Endometrium (tissue), 2 donors: ENCODE measurements around the gene FBXO28.

Experiments used
- FAIRE-seq: peaks from 2 replicates; lab custom pipeline; 2012; peaks lifted over from hg19 to GRCh38; lab: Jason Lieb, UNC
- donor health status: control.
- donor health status: control.

The FBXO28 gene

DNA sequence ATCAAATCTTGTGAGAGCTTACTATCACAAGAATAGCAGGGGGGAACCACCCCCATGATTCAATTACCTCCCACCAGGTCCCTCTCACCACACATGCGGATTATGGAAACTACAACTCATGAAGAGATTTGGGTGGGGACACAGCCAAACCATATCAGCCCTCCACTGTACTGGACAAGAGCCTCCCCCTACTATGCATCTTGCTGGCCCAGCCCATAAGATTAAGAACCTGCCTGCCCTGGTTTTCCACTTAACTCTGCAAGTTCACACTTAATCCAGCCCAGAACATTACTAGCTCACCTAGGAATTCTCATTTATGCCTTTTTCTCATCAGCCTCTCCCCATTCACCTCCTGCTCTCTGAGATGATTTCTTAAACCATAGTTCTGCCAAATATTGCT, 18.0 kb upstream of the FBXO28 start:
- FAIRE-seq: no peak

DNA sequence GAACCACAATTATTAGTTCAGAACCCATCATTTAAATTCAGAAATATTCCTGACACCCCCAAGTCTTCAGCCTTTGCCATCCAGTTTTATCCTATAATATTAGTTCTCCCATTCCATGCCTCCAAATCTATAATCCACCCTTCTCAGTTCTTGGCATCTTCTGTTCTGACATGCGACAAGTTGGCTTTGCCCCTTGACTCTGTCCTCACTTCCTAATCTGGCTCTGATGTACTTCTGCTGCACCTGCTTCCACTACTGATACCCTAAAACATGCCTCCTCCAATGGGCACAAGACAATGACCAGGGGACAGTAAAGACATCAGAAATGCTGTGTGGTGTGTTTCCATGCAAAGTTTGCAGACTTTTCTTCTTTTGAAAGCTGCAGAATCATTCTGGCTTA, 17.1 kb upstream of the FBXO28 start:
- no peak for FAIRE-seq

DNA sequence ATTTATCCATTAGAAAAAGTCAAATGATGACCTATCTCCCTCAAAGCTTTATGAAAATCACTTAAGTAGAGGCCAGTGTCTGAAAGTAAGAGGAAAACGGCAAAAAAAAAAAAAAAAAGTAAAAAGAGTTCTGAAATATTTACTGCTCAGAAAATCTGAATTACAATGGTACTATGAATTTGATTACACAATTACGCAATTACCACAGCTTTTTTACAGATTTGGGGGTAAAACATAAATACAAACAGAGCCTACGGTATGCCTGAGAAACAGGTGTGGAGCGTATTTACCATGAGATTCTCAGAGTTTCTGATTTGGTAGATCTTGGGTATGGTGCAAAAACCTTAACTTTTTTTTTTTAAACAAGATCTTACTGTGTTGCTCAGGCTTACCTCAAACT, 15.9 kb upstream of the FBXO28 start:
- no peak for FAIRE-seq

DNA sequence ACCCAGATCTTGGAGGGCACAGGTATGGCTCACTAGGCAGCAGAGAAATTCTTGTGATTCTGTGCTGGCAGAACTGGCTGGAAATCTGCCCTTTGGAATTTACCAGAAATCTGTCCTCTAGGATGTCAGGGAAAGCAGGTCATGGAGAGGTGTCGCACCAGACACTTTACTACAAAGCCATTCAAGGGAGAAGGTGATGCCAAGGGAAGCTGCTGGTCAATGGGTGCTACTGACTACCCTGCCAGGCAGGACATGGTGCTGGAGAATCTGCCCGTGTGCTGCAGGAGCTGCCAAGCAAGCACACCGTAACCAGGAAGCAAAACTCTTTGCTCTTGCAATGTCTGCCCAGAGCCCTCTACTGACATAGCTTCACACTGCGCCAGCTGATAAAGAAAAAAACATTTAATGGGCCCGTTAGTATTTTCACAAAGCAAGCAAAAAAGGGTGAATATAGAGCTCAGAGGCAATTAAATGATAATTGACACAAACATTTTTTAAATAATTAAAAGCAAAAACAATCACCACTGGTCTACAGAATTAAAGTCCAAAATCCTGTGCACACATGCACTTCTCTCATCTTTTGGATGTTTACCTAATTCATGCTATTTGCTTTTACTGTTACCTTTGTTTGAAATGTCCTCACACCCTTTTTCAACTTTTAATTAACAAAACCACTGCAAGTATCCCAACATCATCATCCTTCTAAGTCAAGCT, 7.2 kb upstream of the FBXO28 start:
- no peak for FAIRE-seq

DNA sequence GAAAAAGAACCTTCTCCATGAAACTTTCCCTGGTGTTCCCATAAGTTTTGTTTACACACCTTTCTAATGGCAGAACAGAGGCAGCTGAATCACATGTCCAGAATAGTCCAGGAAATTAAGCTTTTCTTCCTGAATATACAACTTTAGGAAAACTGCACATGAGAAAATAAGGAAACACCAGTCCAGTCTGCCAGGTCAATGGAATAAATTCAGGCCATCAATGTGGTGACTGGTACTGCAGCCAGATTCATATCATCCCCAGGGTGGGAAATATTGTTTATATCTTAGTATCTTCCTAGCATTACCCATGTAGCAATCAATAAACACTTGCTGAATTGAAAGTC, 6.7 kb upstream of the FBXO28 start:
- FAIRE-seq: no peak

DNA sequence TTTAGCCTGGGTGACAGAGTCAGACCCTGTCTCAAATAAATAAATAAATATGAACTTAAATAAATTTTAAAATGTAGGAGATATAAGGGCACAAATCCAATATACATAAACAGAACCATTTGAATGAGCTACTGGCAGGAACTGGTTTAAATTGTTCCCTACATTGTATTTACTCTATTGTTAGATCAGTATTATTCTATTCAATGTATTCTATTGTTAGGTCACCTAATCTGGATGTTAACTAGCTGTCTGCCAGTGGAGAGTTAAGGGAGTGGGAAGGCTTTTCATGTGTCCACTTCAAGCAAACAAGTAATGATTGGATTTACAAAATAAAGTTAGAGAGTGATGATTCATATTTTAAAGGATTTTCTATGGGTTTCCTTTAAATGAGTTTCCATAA, 4.9 kb upstream of the FBXO28 start:
- no peak for FAIRE-seq

DNA sequence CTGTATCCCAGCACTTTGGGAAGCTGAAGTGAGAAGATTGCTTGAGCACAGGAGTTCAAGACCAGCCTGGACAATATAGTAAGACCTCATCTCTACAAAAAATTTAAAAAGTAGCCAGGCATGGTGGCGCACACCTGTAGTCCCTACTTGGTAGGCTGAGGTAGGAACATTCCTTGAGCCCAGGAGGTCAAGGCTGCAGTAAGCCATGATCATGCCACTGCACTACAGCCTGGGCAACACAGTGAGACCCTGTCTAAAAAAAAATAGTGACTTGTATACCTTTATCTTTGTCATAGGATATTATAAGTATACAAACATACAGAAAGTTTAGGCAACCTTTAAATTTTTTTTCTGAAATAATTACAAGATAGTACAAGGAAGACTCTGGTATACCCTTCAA, 3.9 kb upstream of the FBXO28 start:
- no peak for FAIRE-seq

DNA sequence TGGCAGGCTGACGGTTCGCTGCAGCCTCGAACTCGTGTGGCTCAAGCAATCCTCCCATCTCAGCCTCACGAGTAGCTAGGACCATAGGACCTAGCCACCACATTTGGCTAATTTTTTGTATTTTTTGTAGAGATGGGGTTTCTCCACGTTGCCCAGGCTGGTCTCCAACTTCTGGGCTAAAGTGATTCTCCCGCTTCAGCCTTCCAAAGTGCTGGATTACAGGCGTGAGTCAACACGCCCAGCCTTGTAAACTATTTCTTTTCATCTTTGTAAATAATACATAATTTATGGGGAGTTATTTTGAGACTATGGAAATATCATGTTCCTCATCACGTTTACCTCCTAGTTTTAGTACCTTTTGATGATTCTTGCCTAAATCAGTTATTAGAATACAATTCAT, 906 bp upstream of the FBXO28 start:
- FAIRE-seq: no peak

DNA sequence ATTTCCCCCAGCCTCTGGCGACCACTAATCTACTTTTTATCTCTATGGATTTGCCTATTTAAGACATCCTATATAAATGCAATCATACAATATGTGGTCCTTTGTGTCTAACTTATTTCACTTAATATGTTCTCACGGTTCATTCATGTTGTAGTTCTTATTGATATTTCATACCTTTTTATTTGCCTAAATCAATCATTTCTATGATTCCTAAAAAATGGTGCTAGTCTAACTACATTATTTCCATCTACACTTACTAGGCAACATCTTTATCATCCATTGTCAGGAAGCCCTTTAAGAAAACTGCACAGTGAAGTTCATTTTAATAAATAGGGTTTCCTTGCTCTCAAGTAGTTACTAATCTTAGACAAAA, 380 bp upstream of the FBXO28 start:
- no peak for FAIRE-seq

DNA sequence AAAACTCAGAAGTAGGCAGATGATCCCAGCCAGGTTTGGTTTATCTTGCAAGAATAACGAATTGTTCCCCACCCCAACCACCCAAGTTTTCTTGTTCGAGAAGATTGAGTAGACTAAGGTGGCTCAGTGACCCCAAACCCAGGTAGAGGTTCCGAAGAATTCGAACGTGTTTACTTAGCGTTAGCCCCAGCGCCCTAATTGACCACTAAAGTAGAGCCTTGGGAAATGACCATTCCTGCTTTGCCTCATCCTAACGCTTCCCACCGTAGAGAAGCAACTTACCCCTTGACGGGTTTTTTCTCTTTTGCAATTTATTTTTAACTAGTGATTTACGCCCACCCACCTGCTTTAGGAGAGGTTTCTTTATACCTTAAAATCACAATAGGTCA, 870 bp downstream of the FBXO28 start:
- no peak for FAIRE-seq

DNA sequence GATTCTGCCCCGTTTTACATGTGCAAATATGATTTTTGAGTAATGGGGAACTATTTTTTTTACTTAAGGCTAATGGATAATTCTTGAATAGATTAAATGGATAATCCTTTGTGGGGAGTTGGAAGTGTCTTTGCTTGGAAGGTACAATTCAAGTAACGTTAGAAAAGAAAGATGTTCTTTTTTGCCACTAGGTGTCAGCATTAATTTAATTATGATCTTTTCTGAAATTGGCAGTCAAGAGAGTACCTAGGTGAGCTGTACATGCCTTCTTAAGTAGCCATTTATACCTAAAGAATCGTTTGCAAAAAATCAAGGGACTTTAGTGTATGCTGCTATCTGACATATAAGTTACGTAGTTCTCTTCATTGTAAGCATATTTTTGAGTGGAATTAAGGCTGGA, 2.2 kb downstream of the FBXO28 start:
- peak; percentile 93 for FAIRE-seq

DNA sequence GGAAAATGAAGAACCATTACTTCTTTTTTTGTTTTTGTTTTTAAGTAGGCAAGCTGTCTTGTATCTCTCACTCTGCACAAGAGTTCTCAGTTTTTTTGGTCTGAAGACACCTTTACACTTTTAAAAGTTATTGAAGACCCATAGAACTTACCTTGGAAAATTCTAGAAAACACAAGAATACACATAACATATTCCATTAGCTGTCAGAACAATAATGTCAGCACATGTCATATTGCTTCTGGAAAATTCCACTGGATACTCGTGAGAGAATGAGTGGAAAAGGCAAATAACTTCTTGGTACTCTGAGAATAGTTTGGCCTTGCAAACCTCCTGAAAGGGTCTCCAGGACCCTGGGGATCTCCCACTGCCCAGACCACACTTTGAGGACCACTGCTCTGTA, 4.8 kb downstream of the FBXO28 start:
- FAIRE-seq: no peak

DNA sequence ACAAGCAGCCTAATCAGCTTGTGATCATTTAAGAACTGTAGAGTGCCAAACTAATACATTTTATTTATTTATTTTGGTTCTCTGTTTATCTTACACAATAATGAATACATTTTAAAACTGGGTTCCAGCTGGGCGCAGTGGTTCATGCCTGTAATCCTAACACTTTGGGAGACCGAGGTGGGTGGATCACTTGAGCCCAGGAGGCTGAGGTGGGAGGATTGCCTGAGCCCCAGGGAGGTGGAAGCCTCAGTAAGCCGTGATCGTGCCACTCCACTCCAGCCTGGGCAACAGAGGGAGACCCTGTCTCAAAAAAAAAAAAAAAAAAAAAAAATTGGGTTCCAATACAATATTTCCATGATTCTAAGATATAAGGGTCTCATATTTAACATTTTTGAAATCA, 9.2 kb downstream of the FBXO28 start:
- no peak for FAIRE-seq

DNA sequence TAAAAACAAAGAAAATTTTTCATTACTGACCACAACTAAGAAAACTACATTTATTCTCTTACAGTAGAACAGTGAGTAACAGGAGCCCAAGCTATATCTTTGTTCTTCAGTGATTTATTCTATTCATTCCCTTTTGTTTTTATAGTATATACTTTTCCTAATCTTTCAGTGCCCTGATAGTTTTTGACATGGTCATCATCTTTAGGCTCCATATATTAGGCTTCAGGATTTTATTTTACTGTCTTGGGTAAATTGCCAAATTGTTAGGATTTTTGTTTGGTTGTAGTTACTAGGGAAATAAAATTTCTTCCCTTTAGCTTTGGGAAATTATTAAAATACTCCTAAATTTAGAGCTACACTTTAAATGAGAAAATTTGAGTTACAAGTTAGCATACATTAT, 10.3 kb downstream of the FBXO28 start:
- no peak for FAIRE-seq

DNA sequence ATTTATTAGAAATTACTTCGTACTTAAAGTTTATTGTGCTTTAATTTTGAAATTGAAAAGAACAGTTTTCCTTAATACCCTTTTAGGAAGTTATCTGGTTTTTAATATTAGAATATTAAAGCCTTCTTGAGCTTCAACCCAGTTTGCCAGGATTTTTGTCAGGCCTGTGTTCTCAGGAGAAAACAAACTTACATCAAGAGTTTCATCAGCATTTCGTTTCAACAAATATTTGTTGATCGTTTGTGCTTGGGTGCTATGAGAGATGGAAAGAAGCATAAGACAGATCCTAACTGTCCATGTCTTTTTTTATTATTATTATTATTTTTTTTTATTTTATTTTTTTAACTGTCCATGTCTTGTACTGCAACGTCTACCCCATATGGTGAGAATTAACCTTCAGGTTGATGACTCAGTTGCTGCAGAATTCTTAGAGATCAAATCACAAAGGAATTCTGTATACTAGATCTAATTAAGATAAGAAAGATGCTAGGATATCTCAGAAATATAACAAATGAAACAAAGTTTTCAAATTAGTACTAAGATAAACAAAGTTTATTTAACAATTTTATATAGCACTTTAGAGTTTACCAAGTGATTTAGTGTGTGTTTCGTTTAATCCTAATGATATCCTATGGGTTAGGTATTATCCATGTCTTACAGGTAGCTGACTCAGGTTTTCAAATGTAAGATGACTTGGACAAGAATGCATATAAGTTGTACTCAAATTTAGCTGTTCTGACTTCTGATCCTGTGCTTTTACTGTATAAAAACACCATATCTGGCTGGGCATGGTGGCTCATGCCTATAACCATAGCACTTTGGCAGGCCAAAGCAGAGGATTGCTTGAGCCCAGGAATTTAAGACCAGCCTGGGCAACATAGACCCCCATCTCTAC, 14.3 kb downstream of the FBXO28 start:
- peak; percentile 91 for FAIRE-seq

DNA sequence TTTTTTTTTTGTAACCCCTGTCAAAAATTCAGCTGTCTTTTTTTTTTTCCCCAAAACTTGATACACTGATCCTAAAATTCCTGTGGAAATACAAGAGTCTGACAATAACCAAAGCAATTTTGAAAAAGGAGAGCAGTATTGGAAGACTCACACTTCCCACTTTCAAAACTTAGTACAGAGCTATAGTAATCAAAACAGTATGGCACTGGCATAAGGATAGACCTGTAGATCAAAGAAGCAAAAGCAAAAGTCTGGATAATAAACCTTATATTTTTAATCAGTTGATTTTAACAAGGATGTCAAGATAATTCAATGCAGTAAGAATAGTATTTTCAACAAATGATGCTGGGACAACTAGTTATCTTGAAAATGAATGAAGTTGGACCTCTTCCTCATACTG, 17.3 kb downstream of the FBXO28 start:
- no peak for FAIRE-seq

DNA sequence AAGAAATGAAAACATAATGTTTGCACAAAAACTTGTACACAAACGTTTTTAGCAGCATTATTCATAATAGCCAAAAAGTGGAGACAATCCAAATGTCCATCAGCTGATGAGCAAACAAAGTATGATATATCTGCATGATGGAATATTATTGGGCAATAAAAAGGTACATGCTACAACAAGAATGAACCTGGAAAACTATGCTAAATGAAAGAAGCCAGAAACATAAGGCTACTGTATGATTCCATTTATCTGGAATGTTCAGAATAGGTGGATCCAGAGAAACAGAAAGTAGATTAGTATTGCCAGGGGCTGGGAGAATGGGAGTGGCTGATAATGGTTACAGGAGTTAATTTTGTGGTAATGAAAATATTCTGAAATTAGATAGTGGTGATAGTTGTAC, 19.0 kb downstream of the FBXO28 start:
- FAIRE-seq: no peak

DNA sequence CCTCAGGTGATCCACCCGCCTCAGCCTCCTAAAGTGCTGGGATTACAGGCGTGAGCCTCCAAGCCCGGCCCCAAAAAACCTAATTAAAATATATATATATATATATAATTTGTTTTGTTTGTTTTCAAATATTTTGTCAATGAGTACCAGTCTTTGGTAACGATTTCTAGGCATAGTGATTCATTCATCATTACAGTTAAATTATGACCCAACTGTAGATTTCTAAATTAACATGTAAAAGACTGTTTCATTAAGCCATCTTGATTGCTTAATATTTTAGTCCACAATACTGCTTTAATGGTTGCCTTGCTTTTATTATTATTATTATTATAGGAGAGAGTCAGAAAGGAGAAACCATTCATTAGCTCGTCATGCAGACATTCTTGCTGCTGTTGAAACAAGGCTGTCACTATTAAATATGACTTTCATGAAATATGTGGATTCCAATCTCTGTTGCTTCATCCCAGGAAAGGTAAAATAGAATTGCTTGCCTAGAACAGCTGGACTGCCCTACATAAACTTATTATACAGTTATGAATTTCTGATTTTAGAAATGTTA, 19.9 kb downstream of the FBXO28 start:
- FAIRE-seq: no peak

DNA sequence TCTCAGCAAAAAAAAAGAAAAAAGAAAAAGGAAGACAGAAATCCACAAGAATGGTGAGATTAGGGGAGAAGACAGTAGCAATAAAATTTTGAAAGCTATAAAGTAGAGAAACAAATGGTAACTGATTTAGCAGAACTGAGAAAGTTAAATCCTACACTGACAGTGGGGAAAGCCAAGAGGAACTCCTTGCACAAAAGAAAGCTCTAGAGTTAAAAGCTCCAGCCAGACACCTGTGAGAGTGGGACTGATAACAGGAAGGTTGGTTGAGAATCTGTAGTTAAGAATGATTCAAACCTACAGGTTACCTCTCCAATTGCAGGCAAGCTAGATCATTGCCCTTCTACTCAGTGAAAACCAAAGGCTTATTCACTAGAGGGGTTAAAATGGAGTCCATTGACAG, 23.6 kb downstream of the FBXO28 start:
- FAIRE-seq: no peak

DNA sequence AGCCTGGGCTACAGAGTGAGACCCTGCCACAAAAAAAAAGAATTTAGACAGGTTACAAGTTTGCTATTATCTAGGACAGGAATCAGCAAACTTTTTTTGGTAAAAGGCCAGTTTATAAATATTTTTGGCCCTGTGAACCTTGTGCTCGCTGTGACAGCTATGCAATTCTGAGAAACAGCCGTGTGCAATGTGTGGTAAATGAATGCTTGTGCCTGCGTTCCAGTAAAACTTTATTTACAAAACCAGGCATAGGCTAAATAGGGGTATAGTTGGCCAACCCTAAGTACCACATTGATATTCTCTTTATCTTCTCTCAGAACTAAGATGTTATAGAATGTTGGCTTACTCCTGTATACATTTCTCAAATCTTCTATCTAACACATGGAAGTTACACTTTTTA, 24.3 kb downstream of the FBXO28 start:
- FAIRE-seq: no peak

DNA sequence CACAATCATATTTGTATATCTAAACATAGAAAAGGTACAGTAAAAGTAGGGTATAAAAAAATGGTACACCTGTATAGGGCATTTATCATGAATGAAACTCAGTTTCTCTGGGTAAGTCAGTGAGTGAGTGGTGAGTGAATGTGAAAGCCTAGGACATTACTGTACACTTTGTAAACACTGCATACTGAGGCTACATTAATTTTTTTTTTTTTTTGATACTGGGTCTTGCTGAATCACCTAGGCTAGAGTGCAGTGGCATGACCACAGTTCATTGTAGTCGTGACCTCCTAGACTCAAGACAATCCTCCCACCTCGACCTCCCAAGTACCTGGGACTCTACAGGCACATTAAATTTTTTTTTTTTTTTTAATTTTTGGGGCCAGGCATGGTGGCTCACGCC, 27.8 kb downstream of the FBXO28 start:
- FAIRE-seq: no peak

DNA sequence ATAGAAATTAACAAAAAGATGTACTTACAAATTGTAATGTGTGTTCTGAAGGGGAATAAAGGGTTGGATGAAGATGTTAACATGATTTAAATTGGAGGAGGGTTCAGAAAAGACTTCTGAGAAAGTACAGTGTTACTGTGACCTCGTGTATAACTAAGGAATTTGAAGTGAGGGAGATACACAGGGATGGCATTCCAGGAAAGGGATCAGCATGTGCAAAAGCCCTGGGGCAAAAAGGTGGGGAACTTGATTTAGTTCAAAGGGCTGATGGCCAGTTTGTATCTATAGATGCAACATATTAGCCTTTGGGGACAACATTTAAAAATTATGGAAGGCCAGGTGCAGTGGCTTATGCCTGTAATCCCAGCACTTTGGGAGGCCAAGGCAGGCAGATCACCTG, 35.8 kb downstream of the FBXO28 start:
- FAIRE-seq: no peak

DNA sequence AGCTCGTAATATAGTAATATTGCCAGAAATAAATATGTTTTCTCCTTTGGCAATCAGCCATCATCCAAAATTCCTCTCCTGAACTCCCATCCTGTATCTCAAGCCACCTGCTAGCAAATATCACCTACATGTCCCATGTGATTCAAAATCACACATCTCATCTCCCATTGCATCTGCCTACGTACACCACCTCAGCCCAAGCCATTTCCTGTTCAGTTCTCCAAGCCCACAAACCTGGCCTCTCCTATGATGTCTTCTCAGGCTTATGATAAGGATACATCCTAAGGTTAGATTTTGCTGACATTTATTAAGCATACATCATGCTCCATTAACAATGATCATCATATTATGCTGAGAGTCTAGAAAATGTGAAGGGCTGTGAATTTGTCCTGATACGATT, 37.2 kb downstream of the FBXO28 start:
- no peak for FAIRE-seq

DNA sequence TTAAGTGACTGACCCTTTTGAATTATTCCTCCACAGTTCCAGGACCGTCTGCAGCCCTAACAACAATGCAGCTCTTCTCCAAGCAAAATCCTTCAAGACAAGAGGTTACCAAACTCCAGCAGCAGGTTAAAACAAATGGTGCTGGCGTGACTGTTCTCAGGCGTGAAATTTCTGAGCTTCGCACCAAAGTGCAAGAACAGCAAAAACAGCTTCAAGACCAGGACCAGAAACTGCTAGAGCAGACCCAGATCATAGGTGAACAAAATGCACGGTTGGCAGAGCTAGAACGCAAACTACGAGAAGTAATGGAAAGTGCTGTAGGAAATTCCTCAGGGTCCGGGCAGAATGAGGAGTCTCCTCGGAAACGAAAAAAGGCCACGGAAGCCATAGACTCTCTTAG, 43.4 kb downstream of the FBXO28 start:
- FAIRE-seq: no peak
